Measurements from ENCODE around the gene XPOT.

Gene XPOT

GRCh38 chr12:64419696-64420095 is 15.5 kb downstream of the XPOT start:
- FAIRE-seq, result no peak
- DNase-seq (ENCODE audit: insufficient read length, low spot score), result no peak

GRCh38 chr12:64427988-64428387 is 23.8 kb downstream of the XPOT start:
- no peak for DNase-seq (ENCODE audit: insufficient read length, low spot score)
- no peak for FAIRE-seq

- DNase-seq (ENCODE audit: insufficient read length, low spot score) (no peak), FAIRE-seq (no peak)
Measured at GRCh38 chr12:64428956-64429355, 24.8 kb downstream of the XPOT start.

- no peak for FAIRE-seq
- no peak for DNase-seq (ENCODE audit: insufficient read length, low spot score)
Measured at GRCh38 chr12:64430886-64431285, 26.7 kb downstream of the XPOT start.

GRCh38 chr12:64431791-64432190 is 27.6 kb downstream of the XPOT start:
- DNase-seq (ENCODE audit: insufficient read length, low spot score), result no peak
- FAIRE-seq, result no peak

GRCh38 chr12:64433915-64434314 is 29.7 kb downstream of the XPOT start:
- DNase-seq (ENCODE audit: insufficient read length, low spot score) (no peak), FAIRE-seq (no peak)

GRCh38 chr12:64440100-64440499 is 35.9 kb downstream of the XPOT start:
- DNase-seq (ENCODE audit: insufficient read length, low spot score) (no peak), FAIRE-seq (no peak)

- DNase-seq (ENCODE audit: insufficient read length, low spot score), result no peak
- no peak for FAIRE-seq
Measured at GRCh38 chr12:64445490-64445889, 41.3 kb downstream of the XPOT start.

GRCh38 chr12:64446295-64446694 is 42.1 kb downstream of the XPOT start:
- no peak for FAIRE-seq

GRCh38 chr12:64450057-64450640 is 46.0 kb downstream of the XPOT start:
- DNase-seq (ENCODE audit: insufficient read length, low spot score) (no peak), FAIRE-seq (no peak)

More at GRCh38 chr12:64446295-64446694, 42.1 kb downstream of the XPOT start:
- no peak for DNase-seq (ENCODE audit: insufficient read length, low spot score)

- FAIRE-seq, result peak; percentile 4
Measured at GRCh38 chr12:64450711-64451486, 46.7 kb downstream of the XPOT start.

GRCh38 chr12:64451687-64452558 is 47.7 kb downstream of the XPOT start, which contains the start of gene TBK1:
TSS of gene TBK1 (plus strand) at chr12:64452120. CDS start at chr12:64455871, 3,751 bp downstream.
- FAIRE-seq (no peak), DNase-seq (ENCODE audit: insufficient read length, low spot score) (peak; percentile 94)

More at GRCh38 chr12:64450711-64451486, 46.7 kb downstream of the XPOT start:
- no peak for DNase-seq (ENCODE audit: insufficient read length, low spot score)

- DNase-seq (ENCODE audit: insufficient read length, low spot score) (peak; percentile 62), FAIRE-seq (no peak)
Measured at GRCh38 chr12:64452559-64453329, 48.6 kb downstream of the XPOT start.

GRCh38 chr12:64455506-64455905 is 51.3 kb downstream of the XPOT start:
- no peak for FAIRE-seq
- no peak for DNase-seq (ENCODE audit: insufficient read length, low spot score)

GRCh38 chr12:64456119-64456518 is 51.9 kb downstream of the XPOT start:
- DNase-seq (ENCODE audit: insufficient read length, low spot score) (no peak), FAIRE-seq (no peak)

- no peak for DNase-seq (ENCODE audit: insufficient read length, low spot score)
Measured at GRCh38 chr12:64457032-64457431, 52.8 kb downstream of the XPOT start.

GRCh38 chr12:64457466-64457865 is 53.3 kb downstream of the XPOT start:
- no peak for DNase-seq (ENCODE audit: insufficient read length, low spot score)
- no peak for FAIRE-seq

More at GRCh38 chr12:64457032-64457431, 52.8 kb downstream of the XPOT start:
- no peak for FAIRE-seq

- FAIRE-seq, result no peak
Measured at GRCh38 chr12:64457923-64458322, 53.7 kb downstream of the XPOT start.

GRCh38 chr12:64459394-64459891 is 55.3 kb downstream of the XPOT start:
- DNase-seq (ENCODE audit: insufficient read length, low spot score) (no peak), FAIRE-seq (no peak)

More at GRCh38 chr12:64457923-64458322, 53.7 kb downstream of the XPOT start:
- no peak for DNase-seq (ENCODE audit: insufficient read length, low spot score)

Data from HTR-8/SVneo (cell line).